ENCODE measurements around the gene TBC1D3I. TPM values are rescaled to one million over a fixed set of nuclear protein-coding genes. Genes with fewer than 3 reads are reported as not detected.
"Not testable (repeated sequence)": the region's sequence is repeated elsewhere in the genome, so short reads cannot be mapped to it uniquely, and the experiment has no call there.

TBC1D3I gene
- total RNA-seq = under 1 TPM in 1 of 2 experiments, not detected in 1; 0.19 TPM

DNA sequence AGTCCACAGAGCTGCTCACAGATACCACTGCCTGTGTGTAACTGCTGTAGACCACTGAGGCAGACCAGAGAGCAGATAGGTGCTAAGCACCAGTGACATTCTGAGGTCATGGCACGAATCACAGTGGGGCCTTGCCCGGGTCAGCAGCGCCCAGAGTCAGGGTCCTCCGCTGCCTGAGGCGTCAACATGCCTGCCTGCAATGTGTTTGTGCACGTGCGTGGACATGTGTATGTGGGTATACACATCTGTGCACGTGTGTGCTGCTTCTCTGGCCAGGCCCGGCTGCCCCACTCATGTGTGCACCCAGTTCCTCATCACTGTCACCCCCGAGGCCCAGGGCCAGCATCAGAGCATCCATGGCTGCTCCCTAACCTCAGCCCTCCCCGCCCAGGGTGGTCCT lies at the start of gene TBC1D3I:
Gene TBC1D3I, minus strand, starts transcription at position 101 of the 400 bp plus-strand sequence. CDS start 1,585 bp downstream, outside the sequence.
- CTCF ChIA-PET = not testable (repeated sequence)

GRCh38 chr17:36295161-36295560 lies 30.8 kb upstream of the TBC1D3I start:
- H3K36me3 Mint-ChIP-seq (ENCODE audit: low read depth); H3K4me3 Mint-ChIP-seq; H3K4me1 Mint-ChIP-seq (ENCODE audit: low read depth); H3K9me3 Mint-ChIP-seq; H3K27ac Mint-ChIP-seq; H3K27me3 Mint-ChIP-seq (ENCODE audit: low read depth); CTCF ChIA-PET; intact Hi-C loops (cut with micrococcal nuclease); DNase-seq: not testable (repeated sequence)

More for the DNA sequence above, at the start of gene TBC1D3I:
- H3K27ac Mint-ChIP-seq; H3K4me1 Mint-ChIP-seq (ENCODE audit: low read depth); H3K9me3 Mint-ChIP-seq; DNase-seq; H3K27me3 Mint-ChIP-seq (ENCODE audit: low read depth); H3K36me3 Mint-ChIP-seq (ENCODE audit: low read depth); intact Hi-C loops (cut with micrococcal nuclease); H3K4me3 Mint-ChIP-seq: not testable (repeated sequence)

DNA sequence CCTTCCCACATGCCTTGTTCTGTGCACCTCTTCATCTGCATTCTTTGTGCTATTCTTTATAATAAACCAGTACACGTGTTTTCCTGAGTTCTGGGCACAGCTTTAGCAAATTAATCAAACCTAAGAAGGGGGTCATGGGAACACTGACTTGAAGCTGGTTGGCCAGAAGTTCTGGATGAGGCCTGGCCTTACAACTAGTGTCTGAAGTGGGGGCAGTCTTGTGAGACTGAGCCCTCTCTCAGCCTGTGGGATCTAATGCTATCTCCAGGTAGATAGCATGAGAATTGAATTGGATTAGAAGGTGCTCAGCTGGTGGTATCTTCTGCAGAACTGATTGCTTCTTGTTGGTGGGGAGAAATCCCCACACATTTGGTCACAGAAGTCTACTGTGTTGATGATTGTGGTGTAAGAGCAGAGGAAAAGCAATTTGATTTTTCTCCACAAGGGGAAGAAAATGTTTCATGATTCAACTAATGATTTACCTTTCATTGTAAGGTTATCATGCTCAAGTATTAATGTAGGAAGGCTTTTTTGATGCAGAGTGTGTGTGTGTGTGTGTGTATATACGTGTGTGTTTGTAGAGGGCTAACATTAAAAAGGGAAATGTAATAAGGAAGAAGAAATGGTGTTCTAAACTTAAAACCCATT lies 25.7 kb upstream of the TBC1D3I start:
- CTCF ChIA-PET; H3K9me3 Mint-ChIP-seq; H3K27ac Mint-ChIP-seq; H3K4me3 Mint-ChIP-seq; intact Hi-C loops (cut with micrococcal nuclease); H3K4me1 Mint-ChIP-seq (ENCODE audit: low read depth); H3K36me3 Mint-ChIP-seq (ENCODE audit: low read depth); H3K27me3 Mint-ChIP-seq (ENCODE audit: low read depth); DNase-seq: not testable (repeated sequence)

- DNase-seq; H3K9me3 Mint-ChIP-seq; H3K36me3 Mint-ChIP-seq (ENCODE audit: low read depth); H3K4me3 Mint-ChIP-seq; H3K27me3 Mint-ChIP-seq (ENCODE audit: low read depth); CTCF ChIA-PET; H3K27ac Mint-ChIP-seq; H3K4me1 Mint-ChIP-seq (ENCODE audit: low read depth); intact Hi-C loops (cut with micrococcal nuclease): not testable (repeated sequence)
These were observed 19.8 kb upstream of the TBC1D3I start for GRCh38 chr17:36284219-36284618.

DNA sequence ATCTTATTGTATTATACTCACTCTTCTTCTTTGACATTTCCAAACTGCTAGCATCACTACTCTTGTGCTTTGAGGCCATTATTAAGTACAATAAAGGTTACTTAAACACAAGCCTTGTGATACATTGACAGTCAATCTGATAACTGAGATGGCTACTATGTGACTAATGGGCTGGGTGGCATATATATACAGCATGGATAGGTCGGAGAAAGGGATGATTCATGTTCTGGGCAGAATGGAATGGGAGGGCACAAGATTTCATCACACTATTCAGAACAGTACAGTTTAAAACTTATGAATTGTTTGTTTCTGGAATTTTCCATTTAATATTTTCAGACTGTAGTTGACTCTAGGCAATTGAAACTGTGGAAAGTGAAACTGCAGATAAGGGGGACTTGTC lies 18.9 kb upstream of the TBC1D3I start:
- CTCF ChIA-PET = not testable (repeated sequence)

DNA sequence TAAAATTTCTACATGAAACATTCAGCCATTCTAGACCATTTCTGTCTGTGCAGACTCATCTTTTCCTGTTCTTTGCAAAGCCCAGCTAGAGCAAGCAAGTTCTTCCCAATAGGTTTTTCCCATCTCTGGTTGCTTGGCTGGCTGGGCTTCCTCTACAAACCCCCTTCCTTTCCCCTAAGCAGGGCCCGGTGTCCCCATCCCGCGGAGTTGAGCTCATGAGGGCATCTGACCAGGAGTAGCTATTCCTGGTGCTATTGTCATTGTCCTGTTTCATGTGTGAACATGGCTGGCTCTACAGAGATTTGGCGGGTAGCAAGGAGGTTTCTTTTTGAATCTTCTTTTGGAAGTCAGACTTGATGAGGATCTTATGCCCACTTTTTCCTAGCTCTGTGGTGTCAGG lies 22.3 kb downstream of the TBC1D3I start:
- H3K4me1 Mint-ChIP-seq (ENCODE audit: low read depth); H3K9me3 Mint-ChIP-seq; H3K4me3 Mint-ChIP-seq; H3K27ac Mint-ChIP-seq; H3K36me3 Mint-ChIP-seq (ENCODE audit: low read depth); CTCF ChIA-PET; DNase-seq; intact Hi-C loops (cut with micrococcal nuclease); H3K27me3 Mint-ChIP-seq (ENCODE audit: low read depth): not testable (repeated sequence)

More for the DNA sequence above, 18.9 kb upstream of the TBC1D3I start:
- H3K36me3 Mint-ChIP-seq (ENCODE audit: low read depth); H3K27ac Mint-ChIP-seq; H3K4me3 Mint-ChIP-seq; H3K4me1 Mint-ChIP-seq (ENCODE audit: low read depth); intact Hi-C loops (cut with micrococcal nuclease); H3K9me3 Mint-ChIP-seq; DNase-seq; H3K27me3 Mint-ChIP-seq (ENCODE audit: low read depth): not testable (repeated sequence)

DNA sequence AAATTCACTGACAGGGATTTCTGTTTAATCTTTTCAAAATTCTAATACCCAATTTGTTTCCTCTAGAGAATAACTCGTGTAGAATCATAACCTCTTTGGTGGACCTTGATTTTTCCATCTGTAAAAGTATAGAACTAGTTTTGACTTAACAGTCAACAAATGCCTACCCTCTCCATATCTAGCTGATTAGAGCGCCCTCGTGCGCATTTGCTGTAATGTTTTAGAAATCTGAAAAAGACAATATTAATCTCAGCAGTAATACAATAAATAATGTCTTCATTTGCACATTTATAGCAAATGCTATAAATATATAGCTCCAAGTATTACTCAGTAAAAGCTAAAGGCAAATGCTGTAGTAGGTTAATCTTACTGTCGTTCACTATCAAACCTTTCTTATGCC lies 34.7 kb downstream of the TBC1D3I start:
- H3K27ac Mint-ChIP-seq; H3K27me3 Mint-ChIP-seq (ENCODE audit: low read depth); H3K36me3 Mint-ChIP-seq (ENCODE audit: low read depth); H3K4me1 Mint-ChIP-seq (ENCODE audit: low read depth); H3K9me3 Mint-ChIP-seq; CTCF ChIA-PET; H3K4me3 Mint-ChIP-seq; intact Hi-C loops (cut with micrococcal nuclease): not testable (repeated sequence)
- peak; percentile 56 for DNase-seq

DNA sequence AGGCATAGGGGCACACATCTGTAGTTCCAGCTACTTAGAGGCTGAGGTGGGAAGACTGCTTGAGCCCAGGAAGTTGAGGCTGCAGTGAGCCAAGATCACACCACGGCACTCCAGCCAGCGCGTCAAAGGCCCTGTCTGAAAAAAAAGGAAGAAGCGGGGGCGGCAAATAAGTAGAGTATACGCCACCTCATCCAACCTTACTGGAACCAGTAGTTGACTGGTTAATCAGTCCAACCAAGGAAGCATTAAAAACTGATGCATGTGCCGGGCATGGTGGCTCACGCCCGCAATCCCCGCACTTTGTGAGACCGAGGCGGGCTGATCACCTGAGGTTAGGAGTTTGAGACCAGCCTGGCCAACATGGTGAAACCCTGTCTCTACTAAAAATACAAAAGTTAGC lies 41.4 kb downstream of the TBC1D3I start:
- CTCF ChIA-PET; H3K4me3 Mint-ChIP-seq; H3K27ac Mint-ChIP-seq; H3K4me1 Mint-ChIP-seq (ENCODE audit: low read depth); intact Hi-C loops (cut with micrococcal nuclease); H3K36me3 Mint-ChIP-seq (ENCODE audit: low read depth); H3K9me3 Mint-ChIP-seq; DNase-seq: not testable (repeated sequence)
- H3K27me3 Mint-ChIP-seq (ENCODE audit: low read depth) = peaks cover 16% of the 10 kb centered on the region

DNA sequence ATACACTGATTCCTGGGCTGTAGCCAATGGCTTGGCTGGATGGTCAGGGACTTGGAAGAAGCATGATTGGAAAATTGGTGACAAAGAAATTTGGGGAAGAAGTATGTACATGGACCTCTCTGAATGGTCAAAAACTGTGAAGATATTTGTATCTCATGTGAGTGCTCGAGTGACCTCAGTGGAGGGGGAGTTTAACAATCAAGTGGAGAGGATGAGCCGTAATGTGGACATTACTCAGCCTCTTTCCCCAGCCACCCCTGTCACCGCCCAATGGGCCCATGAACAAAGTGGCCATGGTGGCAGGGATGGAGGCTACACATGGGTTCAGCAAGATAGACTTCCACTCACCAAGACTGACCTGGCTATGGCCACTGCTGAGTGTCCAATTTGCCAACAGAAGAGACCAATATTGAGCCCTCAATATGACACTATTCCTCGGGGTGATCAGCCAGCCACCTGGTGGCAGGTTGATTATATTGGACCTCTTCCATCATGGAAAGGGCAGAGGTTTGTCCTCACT lies 42.7 kb downstream of the TBC1D3I start:
- H3K4me3 Mint-ChIP-seq; H3K27ac Mint-ChIP-seq; H3K4me1 Mint-ChIP-seq (ENCODE audit: low read depth); DNase-seq; intact Hi-C loops (cut with micrococcal nuclease); CTCF ChIA-PET; H3K36me3 Mint-ChIP-seq (ENCODE audit: low read depth); H3K9me3 Mint-ChIP-seq: not testable (repeated sequence)
- peaks cover 19% of the 10 kb centered on the region for H3K27me3 Mint-ChIP-seq (ENCODE audit: low read depth)

DNA sequence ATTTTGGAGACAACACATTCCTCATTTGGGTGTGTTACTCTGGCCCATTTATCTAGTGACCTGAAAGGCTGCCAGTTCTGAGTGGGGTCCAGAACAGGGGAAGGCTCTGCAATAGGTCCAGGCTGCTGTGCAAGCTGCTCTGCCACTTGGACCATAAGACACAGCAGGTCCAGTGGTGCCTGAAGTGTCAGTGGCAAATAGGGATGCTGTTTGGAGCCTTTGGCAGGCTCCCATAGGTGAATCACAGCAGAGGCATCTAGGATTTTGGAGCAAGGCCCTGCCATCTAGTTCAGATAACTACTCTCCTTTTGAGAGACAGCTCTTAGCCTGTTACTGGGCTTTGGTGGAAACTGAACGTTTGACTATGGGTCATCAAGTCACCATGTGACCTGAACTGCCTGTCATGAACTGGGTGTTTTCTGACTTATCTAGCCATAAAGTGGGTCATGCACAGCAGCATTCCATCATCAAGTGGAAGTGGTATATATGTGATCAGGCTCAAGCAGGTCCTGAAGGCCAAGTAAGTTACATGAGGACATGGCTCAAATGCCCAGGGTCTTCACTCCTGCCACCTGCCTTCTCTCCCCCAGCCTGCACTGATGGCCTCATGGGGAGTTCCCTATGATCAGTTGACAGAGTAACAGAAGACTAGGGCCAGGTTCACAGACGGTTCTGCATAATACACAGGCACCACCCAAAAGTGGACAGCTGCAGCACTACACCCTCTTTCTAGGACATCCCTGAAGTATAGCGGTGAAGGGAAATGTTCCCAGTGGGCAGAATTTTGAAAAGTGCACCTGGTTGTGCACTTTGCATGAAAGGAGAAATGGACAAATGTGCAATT lies 43.4 kb downstream of the TBC1D3I start:
- H3K4me1 Mint-ChIP-seq (ENCODE audit: low read depth); H3K36me3 Mint-ChIP-seq (ENCODE audit: low read depth); CTCF ChIA-PET; H3K4me3 Mint-ChIP-seq; DNase-seq; intact Hi-C loops (cut with micrococcal nuclease); H3K27ac Mint-ChIP-seq; H3K9me3 Mint-ChIP-seq: not testable (repeated sequence)
- peaks cover 19% of the 10 kb centered on the region for H3K27me3 Mint-ChIP-seq (ENCODE audit: low read depth)

DNA sequence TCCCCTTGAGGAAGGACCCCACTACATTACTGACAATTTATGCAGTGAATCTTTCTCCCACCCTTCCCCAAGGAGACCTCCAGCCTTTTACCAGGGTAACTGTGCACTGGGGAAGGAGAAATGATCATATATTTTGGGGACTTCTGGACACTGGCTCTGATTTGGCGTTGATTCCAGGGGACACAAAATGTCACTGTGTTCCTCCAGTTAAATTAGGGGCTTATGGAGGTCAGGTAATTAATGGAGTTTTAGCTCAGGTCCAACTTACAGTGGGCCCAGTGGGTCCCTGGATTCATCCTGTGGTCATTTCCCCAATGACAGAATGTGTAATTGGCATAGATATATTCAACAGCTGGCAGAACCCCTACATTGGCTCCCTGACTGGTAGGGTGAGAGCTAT lies 44.8 kb downstream of the TBC1D3I start:
- H3K9me3 Mint-ChIP-seq; H3K4me3 Mint-ChIP-seq; H3K27ac Mint-ChIP-seq; H3K36me3 Mint-ChIP-seq (ENCODE audit: low read depth); intact Hi-C loops (cut with micrococcal nuclease); DNase-seq; H3K4me1 Mint-ChIP-seq (ENCODE audit: low read depth); CTCF ChIA-PET: not testable (repeated sequence)
- H3K27me3 Mint-ChIP-seq (ENCODE audit: low read depth) = peaks cover 21% of the 10 kb centered on the region

GRCh38 chr17:36215406-36216308 lies 48.7 kb downstream of the TBC1D3I start:
- intact Hi-C loops (cut with micrococcal nuclease) = not testable (repeated sequence)
- peaks cover 23% of the 10 kb centered on the region for H3K27me3 Mint-ChIP-seq (ENCODE audit: low read depth)

More at GRCh38 chr17:36215406-36216308, 48.7 kb downstream of the TBC1D3I start:
- H3K27ac Mint-ChIP-seq; H3K36me3 Mint-ChIP-seq (ENCODE audit: low read depth); H3K9me3 Mint-ChIP-seq; CTCF ChIA-PET; DNase-seq; H3K4me1 Mint-ChIP-seq (ENCODE audit: low read depth); H3K4me3 Mint-ChIP-seq: not testable (repeated sequence)
